KMS-11 (cell line): ENCODE results near the gene DDAH2.

Experiments
- H2AFZ ChIP-seq: fragments of 200-600 bp; sonication (generic); 2 replicates; pipeline ENCODE4 v1.6.1; 2016; ENCODE audit warnings: antibody characterized with exemption, mixed run types, low read depth
- H3K27ac ChIP-seq: fragments of 200-600 bp; sonication (generic); 2 replicates; pipeline ENCODE4 v1.6.1; 2016; ENCODE audit warnings: mild to moderate bottlenecking, mixed run types
- H3K27me3 ChIP-seq: fragments of 200-600 bp; sonication (generic); 2 replicates; pipeline ENCODE4 v1.6.1; 2017; ENCODE audit warnings: mild to moderate bottlenecking, low read depth, mixed run types, moderate library complexity; ENCODE audit not compliant: insufficient read depth
- H3K36me3 ChIP-seq: fragments of 200-600 bp; sonication (generic); 2 replicates; pipeline ENCODE4 v1.6.1; 2017; ENCODE audit warnings: mild to moderate bottlenecking, mixed run types; ENCODE audit not compliant: insufficient read depth
- H3K4me1 ChIP-seq: fragments of 200-600 bp; sonication (generic); 2 replicates; pipeline ENCODE4 v1.6.1; 2016; ENCODE audit warnings: mild to moderate bottlenecking, low read depth, mixed run types; ENCODE audit not compliant: poor library complexity, severe bottlenecking
- H3K4me2 ChIP-seq: fragments of 200-600 bp; sonication (generic); 2 replicates; pipeline ENCODE4 v1.7.0; 2016; ENCODE audit warnings: mild to moderate bottlenecking, mixed run types
- H3K4me3 ChIP-seq: fragments of 200-600 bp; sonication (generic); IDR thresholded peaks from 2 replicates; pipeline ENCODE4 v1.6.1; 2017; ENCODE audit warnings: low read depth, low read length, mixed read lengths; ENCODE audit not compliant: insufficient read depth
- H3K79me2 ChIP-seq: fragments of 200-600 bp; sonication (generic); 2 replicates; pipeline ENCODE4 v1.6.1; 2016; ENCODE audit warnings: low read depth, mixed run types; ENCODE audit not compliant: insufficient read depth
- H3K9ac ChIP-seq: fragments of 200-600 bp; sonication (generic); 2 replicates; pipeline ENCODE4 v1.6.1; 2016; ENCODE audit warnings: mild to moderate bottlenecking, mixed run types
- H4K20me1 ChIP-seq: fragments of 200-600 bp; sonication (generic); 2 replicates; pipeline ENCODE4 v1.6.1; 2016; ENCODE audit warnings: mild to moderate bottlenecking, mixed run types; ENCODE audit not compliant: insufficient read depth
- TF ChIP-seq, protein P1 (sequence below): fragments of 200-600 bp; sonication (generic); conservative IDR thresholded peaks from 2 replicates; pipeline ENCODE4 v1.6.1; 2017; ENCODE audit warnings: low read depth, mild to moderate bottlenecking, antibody characterized with exemption, low read length, moderate library complexity, mixed read lengths

DDAH2 gene

GRCh38 chr6:31762878-31763618 lies 33.9 kb upstream of the DDAH2 start:
- Histone ChIP-seq H3K4me3 (no peak overlapping the region), H3K27me3 (no peaks in the 10 kb centered on the region), H3K4me1 (peaks cover 14% of the 10 kb centered on the region), H4K20me1 (no peaks in the 10 kb centered on the region), H3K9ac (no peak overlapping the region), H3K27ac (no peak overlapping the region), H3K79me2 (no peaks in the 10 kb centered on the region), H3K36me3 (no peaks in the 10 kb centered on the region), H2AFZ (no peak overlapping the region), H3K4me2 (no peak overlapping the region)
- TF ChIP-seq, protein P1, sequence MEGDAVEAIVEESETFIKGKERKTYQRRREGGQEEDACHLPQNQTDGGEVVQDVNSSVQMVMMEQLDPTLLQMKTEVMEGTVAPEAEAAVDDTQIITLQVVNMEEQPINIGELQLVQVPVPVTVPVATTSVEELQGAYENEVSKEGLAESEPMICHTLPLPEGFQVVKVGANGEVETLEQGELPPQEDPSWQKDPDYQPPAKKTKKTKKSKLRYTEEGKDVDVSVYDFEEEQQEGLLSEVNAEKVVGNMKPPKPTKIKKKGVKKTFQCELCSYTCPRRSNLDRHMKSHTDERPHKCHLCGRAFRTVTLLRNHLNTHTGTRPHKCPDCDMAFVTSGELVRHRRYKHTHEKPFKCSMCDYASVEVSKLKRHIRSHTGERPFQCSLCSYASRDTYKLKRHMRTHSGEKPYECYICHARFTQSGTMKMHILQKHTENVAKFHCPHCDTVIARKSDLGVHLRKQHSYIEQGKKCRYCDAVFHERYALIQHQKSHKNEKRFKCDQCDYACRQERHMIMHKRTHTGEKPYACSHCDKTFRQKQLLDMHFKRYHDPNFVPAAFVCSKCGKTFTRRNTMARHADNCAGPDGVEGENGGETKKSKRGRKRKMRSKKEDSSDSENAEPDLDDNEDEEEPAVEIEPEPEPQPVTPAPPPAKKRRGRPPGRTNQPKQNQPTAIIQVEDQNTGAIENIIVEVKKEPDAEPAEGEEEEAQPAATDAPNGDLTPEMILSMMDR = no peak

- Histone ChIP-seq H4K20me1 (no peaks in the 10 kb centered on the region), H3K4me2 (no peak within 1 kb of the TSS), H3K79me2 (no peaks in the 10 kb centered on the region), H3K9ac (no peak within 1 kb of the TSS), H3K4me3 (no peak within 1 kb of the TSS), H3K4me1 (peaks cover 14% of the 10 kb centered on the region), H3K27ac (no peak within 1 kb of the TSS), H3K36me3 (no peaks in the 10 kb centered on the region), H3K27me3 (no peaks in the 10 kb centered on the region), H2AFZ (no peak within 1 kb of the TSS)
- TF ChIP-seq, protein P1 = no peak
Measured at GRCh38 chr6:31762356-31762755, 33.3 kb upstream of the DDAH2 start, which contains the start of gene SAPCD1. SAPCD1 (plus strand) TSS chr6:31762656; CDS start chr6:31763055, 399 bp downstream.

GRCh38 chr6:31761343-31761742 lies 32.2 kb upstream of the DDAH2 start:
- TF ChIP-seq, protein P1 = no peak
- H2AFZ ChIP-seq = no peak overlapping the region
- no peak overlapping the region for H3K9ac ChIP-seq
- H3K4me2 ChIP-seq = no peak overlapping the region
- H3K79me2 ChIP-seq = no peaks in the 10 kb centered on the region
- no peak overlapping the region for H3K27ac ChIP-seq
- H3K27me3 ChIP-seq = no peaks in the 10 kb centered on the region
- no peaks in the 10 kb centered on the region for H3K36me3 ChIP-seq
- H4K20me1 ChIP-seq = no peaks in the 10 kb centered on the region
- peaks cover 14% of the 10 kb centered on the region for H3K4me1 ChIP-seq
- no peak overlapping the region for H3K4me3 ChIP-seq

DNA sequence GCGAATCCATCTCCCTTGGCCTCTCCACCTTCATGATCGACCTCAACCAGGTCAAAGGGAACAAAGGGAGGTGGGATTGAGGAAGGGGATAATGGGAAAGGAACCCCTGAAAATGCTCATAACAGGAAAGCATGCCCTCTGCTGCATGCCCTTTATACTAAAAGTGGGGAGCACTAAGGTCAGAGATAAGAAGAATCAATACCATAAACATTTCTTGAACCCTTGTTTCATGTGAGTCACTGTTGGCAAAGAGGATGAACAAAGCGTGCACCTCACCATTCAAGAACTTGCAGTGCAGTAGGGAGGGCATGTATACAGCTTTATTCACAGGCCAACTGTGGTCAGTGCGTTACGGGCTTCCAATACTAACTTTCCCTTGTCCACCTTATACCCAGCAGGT lies 31.7 kb upstream of the DDAH2 start:
- TF ChIP-seq, protein P1 = no peak
- H3K27ac ChIP-seq = no peak overlapping the region
- H3K4me3 ChIP-seq = no peak overlapping the region
- H2AFZ ChIP-seq = no peak overlapping the region
- no peaks in the 10 kb centered on the region for H3K36me3 ChIP-seq
- H3K9ac ChIP-seq = no peak overlapping the region
- H3K27me3 ChIP-seq = no peaks in the 10 kb centered on the region
- H4K20me1 ChIP-seq = no peaks in the 10 kb centered on the region
- no peak overlapping the region for H3K4me2 ChIP-seq
- no peaks in the 10 kb centered on the region for H3K79me2 ChIP-seq
- peaks cover 14% of the 10 kb centered on the region for H3K4me1 ChIP-seq
